NOMO-1 treated with DMSO at 0.1 percent for 48 hours (cell line): ENCODE data around the gene ATP6V0B.

Source experiments
- DNase-seq: peaks from one replicate; lab custom pipeline; 2025; ENCODE audit not compliant: unreplicated experiment; lab: John Stamatoyannopoulos, UW

ATP6V0B gene

GRCh38 chr1:43945674-43946235 is 29.0 kb upstream of the ATP6V0B start:
- no peak for DNase-seq

GRCh38 chr1:43946236-43947060 is 28.3 kb upstream of the ATP6V0B start, which contains the start of gene IPO13:
Gene IPO13, plus strand, starts transcription at chr1:43946950. Its CDS starts 651 bp downstream, at chr1:43947601.
- DNase-seq = peak; percentile 95

- DNase-seq = no peak
Measured at GRCh38 chr1:43947061-43947873, 27.5 kb upstream of the ATP6V0B start.

- DNase-seq = no peak
Measured at GRCh38 chr1:43947874-43948437, 26.8 kb upstream of the ATP6V0B start.

- no peak for DNase-seq
Measured at GRCh38 chr1:43949678-43950077, 25.1 kb upstream of the ATP6V0B start.

- no peak for DNase-seq
Measured at GRCh38 chr1:43951021-43951985, 23.5 kb upstream of the ATP6V0B start.

GRCh38 chr1:43952731-43953346 is 21.9 kb upstream of the ATP6V0B start:
- no peak for DNase-seq

- DNase-seq = no peak
Measured at GRCh38 chr1:43953361-43953760, 21.4 kb upstream of the ATP6V0B start.

- no peak for DNase-seq
Measured at GRCh38 chr1:43954036-43954435, 20.7 kb upstream of the ATP6V0B start.

- DNase-seq = no peak
Measured at GRCh38 chr1:43956234-43956633, 18.5 kb upstream of the ATP6V0B start.

GRCh38 chr1:43957407-43958040 is 17.2 kb upstream of the ATP6V0B start:
- DNase-seq = no peak

GRCh38 chr1:43958351-43959255 is 16.2 kb upstream of the ATP6V0B start:
- no peak for DNase-seq

GRCh38 chr1:43960798-43961197 is 14.0 kb upstream of the ATP6V0B start:
- no peak for DNase-seq

- no peak for DNase-seq
Measured at GRCh38 chr1:43961692-43962091, 13.1 kb upstream of the ATP6V0B start.

- no peak for DNase-seq
Measured at GRCh38 chr1:43962324-43962723, 12.4 kb upstream of the ATP6V0B start.

GRCh38 chr1:43963006-43963405 is 11.8 kb upstream of the ATP6V0B start:
- DNase-seq = no peak

GRCh38 chr1:43963890-43964289 is 10.9 kb upstream of the ATP6V0B start:
- DNase-seq = no peak

- DNase-seq = no peak
Measured at GRCh38 chr1:43965316-43965715, 9.4 kb upstream of the ATP6V0B start.
